SK-N-SH treated with all-trans-retinoic acid at 6 μM for 48 hours (cell line): Measurements from ENCODE around the gene CAMK2B.
A peak's percentile ranks its signal among the peaks of the same experiment; 100 is the strongest.

Experiments
- ATAC-seq: fragments of 200-7000 bp; cut with Tn5 transposase; 3 replicates; pipeline ENCODE4 v1.9.1; 2020; ENCODE audit warnings: mild to moderate bottlenecking, moderate library complexity
- ARNTL ChIP-seq: fragments of 450-650 bp; formaldehyde crosslinking; IDR thresholded peaks from 2 replicates; pipeline ENCODE4 v1.5.0; 2020; ENCODE audit warnings: low read depth, mild to moderate bottlenecking, moderate library complexity, borderline replicate concordance
- BACH2 ChIP-seq: fragments of 250-450 bp; sonication (Bioruptor Pico); IDR thresholded peaks from 2 replicates; pipeline ENCODE4 v1.9.0; 2021; ENCODE audit warnings: mild to moderate bottlenecking, borderline replicate concordance
- CSDC2 ChIP-seq: fragments of 250-450 bp; sonication (Bioruptor Pico); IDR thresholded peaks from 2 replicates; pipeline ENCODE4 v1.5.0; 2020; ENCODE audit warnings: mild to moderate bottlenecking, moderate library complexity
- ESRRG ChIP-seq: fragments of 250-450 bp; sonication (Bioruptor Pico); IDR thresholded peaks from 2 replicates; pipeline ENCODE4 v1.6.1; 2021; ENCODE audit warnings: mild to moderate bottlenecking
- GLIS3 ChIP-seq: fragments of 250-450 bp; sonication (Bioruptor Pico); IDR thresholded peaks from 2 replicates; pipeline ENCODE4 v1.5.0; 2020; ENCODE audit warnings: mild to moderate bottlenecking, moderate library complexity
- ISL1 ChIP-seq: fragments of 250-450 bp; sonication (Bioruptor Pico); IDR thresholded peaks from 2 replicates; pipeline ENCODE4 v2.1.2; 2022; ENCODE audit warnings: mild to moderate bottlenecking, moderate library complexity
- OSR1 ChIP-seq: fragments of 250-450 bp; sonication (Bioruptor Pico); IDR thresholded peaks from 2 replicates; pipeline ENCODE4 v1.8.0; 2022; ENCODE audit warnings: moderate library complexity, mild to moderate bottlenecking, inconsistent platforms
- POU6F1 ChIP-seq: fragments of 250-450 bp; sonication (Bioruptor Pico); IDR thresholded peaks from 2 replicates; pipeline ENCODE4 v1.8.0; 2021; ENCODE audit warnings: low read depth, mild to moderate bottlenecking, moderate library complexity, borderline replicate concordance
- PPARA ChIP-seq: fragments of 250-450 bp; sonication (Bioruptor Pico); IDR thresholded peaks from 2 replicates; pipeline ENCODE4 v1.5.0; 2020; ENCODE audit warnings: mild to moderate bottlenecking, borderline replicate concordance
- SNAI2 ChIP-seq: fragments of 250-450 bp; sonication (Bioruptor Pico); IDR thresholded peaks from 2 replicates; pipeline ENCODE4 v1.5.0; 2020; ENCODE audit warnings: mild to moderate bottlenecking, moderate library complexity
- TCF4 ChIP-seq: fragments of 250-450 bp; sonication (Bioruptor Pico); IDR thresholded peaks from 2 replicates; pipeline ENCODE4 v1.8.0; 2021; ENCODE audit warnings: mild to moderate bottlenecking, moderate library complexity, borderline replicate concordance
- TOX ChIP-seq: fragments of 250-450 bp; sonication (Bioruptor Pico); IDR thresholded peaks from 2 replicates; pipeline ENCODE4 v1.8.0; 2021; ENCODE audit warnings: mild to moderate bottlenecking, moderate library complexity, borderline replicate concordance
- ZC3H10 ChIP-seq: fragments of 250-450 bp; sonication (Bioruptor Pico); IDR thresholded peaks from 2 replicates; pipeline ENCODE4 v1.5.1; 2021; ENCODE audit warnings: mild to moderate bottlenecking, moderate library complexity
- ZFP3 ChIP-seq: fragments of 250-450 bp; sonication (Bioruptor Pico); IDR thresholded peaks from 2 replicates; pipeline ENCODE4 v1.5.0; 2020; ENCODE audit warnings: mild to moderate bottlenecking, moderate library complexity
- ZFP30 ChIP-seq: fragments of 450-650 bp; formaldehyde crosslinking; IDR thresholded peaks from 2 replicates; pipeline ENCODE4 v1.5.0; 2022; ENCODE audit warnings: mild to moderate bottlenecking, moderate library complexity
- ZNF565 ChIP-seq: fragments of 450-650 bp; formaldehyde crosslinking; conservative IDR thresholded peaks from 2 replicates; pipeline ENCODE4 v1.5.0; 2020; ENCODE audit warnings: low read depth, mild to moderate bottlenecking, moderate library complexity
- ZNF70 ChIP-seq: fragments of 450-650 bp; formaldehyde crosslinking; IDR thresholded peaks from 2 replicates; pipeline ENCODE4 v1.5.0; 2020; ENCODE audit warnings: mild to moderate bottlenecking, moderate library complexity
- TF ChIP-seq, protein P1 (sequence below): fragments of 250-450 bp; sonication (Bioruptor Pico); IDR thresholded peaks from 2 replicates; pipeline ENCODE4 v1.8.0; 2020; ENCODE audit warnings: mild to moderate bottlenecking, moderate library complexity, borderline replicate concordance
- TF ChIP-seq, protein P2 (sequence below): fragments of 250-450 bp; sonication (Bioruptor Pico); IDR thresholded peaks from 2 replicates; pipeline ENCODE4 v1.5.1; 2020; ENCODE audit warnings: low read depth, mild to moderate bottlenecking, moderate library complexity
- TF ChIP-seq, protein P3 (sequence below): fragments of 250-450 bp; sonication (Bioruptor Pico); IDR thresholded peaks from 2 replicates; pipeline ENCODE4 v1.5.1; 2021; ENCODE audit warnings: mild to moderate bottlenecking, moderate library complexity

Gene CAMK2B

GRCh38 chr7:44269417-44269816, 56.0 kb downstream of the CAMK2B start:
- no peak for ATAC-seq

GRCh38 chr7:44268671-44269070, 56.7 kb downstream of the CAMK2B start:
- TF ChIP-seq PPARA (CRISPR knock-in tag) = no peak
- no peak for TF ChIP-seq ZFP3 (CRISPR knock-in tag)
- TF ChIP-seq, all 23 proteins: peak for 0
- no peak for ATAC-seq

More at GRCh38 chr7:44269417-44269816, 56.0 kb downstream of the CAMK2B start:
- TF ChIP-seq CSDC2 (no peak), SNAI2 (CRISPR knock-in tag) (no peak), BACH2 (CRISPR knock-in tag) (no peak), ZNF70 (CRISPR knock-in tag) (no peak), ZNF565 (CRISPR knock-in tag) (no peak)
- TF ChIP-seq, protein P1, sequence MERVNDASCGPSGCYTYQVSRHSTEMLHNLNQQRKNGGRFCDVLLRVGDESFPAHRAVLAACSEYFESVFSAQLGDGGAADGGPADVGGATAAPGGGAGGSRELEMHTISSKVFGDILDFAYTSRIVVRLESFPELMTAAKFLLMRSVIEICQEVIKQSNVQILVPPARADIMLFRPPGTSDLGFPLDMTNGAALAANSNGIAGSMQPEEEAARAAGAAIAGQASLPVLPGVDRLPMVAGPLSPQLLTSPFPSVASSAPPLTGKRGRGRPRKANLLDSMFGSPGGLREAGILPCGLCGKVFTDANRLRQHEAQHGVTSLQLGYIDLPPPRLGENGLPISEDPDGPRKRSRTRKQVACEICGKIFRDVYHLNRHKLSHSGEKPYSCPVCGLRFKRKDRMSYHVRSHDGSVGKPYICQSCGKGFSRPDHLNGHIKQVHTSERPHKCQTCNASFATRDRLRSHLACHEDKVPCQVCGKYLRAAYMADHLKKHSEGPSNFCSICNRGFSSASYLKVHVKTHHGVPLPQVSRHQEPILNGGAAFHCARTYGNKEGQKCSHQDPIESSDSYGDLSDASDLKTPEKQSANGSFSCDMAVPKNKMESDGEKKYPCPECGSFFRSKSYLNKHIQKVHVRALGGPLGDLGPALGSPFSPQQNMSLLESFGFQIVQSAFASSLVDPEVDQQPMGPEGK (CRISPR knock-in tag) = no peak
- TF ChIP-seq, protein P2, sequence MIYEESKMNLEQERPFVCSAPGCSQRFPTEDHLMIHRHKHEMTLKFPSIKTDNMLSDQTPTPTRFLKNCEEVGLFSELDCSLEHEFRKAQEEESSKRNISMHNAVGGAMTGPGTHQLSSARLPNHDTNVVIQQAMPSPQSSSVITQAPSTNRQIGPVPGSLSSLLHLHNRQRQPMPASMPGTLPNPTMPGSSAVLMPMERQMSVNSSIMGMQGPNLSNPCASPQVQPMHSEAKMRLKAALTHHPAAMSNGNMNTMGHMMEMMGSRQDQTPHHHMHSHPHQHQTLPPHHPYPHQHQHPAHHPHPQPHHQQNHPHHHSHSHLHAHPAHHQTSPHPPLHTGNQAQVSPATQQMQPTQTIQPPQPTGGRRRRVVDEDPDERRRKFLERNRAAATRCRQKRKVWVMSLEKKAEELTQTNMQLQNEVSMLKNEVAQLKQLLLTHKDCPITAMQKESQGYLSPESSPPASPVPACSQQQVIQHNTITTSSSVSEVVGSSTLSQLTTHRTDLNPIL (CRISPR knock-in tag) = no peak
- TF ChIP-seq, all 23 proteins: peak for 0

DNA sequence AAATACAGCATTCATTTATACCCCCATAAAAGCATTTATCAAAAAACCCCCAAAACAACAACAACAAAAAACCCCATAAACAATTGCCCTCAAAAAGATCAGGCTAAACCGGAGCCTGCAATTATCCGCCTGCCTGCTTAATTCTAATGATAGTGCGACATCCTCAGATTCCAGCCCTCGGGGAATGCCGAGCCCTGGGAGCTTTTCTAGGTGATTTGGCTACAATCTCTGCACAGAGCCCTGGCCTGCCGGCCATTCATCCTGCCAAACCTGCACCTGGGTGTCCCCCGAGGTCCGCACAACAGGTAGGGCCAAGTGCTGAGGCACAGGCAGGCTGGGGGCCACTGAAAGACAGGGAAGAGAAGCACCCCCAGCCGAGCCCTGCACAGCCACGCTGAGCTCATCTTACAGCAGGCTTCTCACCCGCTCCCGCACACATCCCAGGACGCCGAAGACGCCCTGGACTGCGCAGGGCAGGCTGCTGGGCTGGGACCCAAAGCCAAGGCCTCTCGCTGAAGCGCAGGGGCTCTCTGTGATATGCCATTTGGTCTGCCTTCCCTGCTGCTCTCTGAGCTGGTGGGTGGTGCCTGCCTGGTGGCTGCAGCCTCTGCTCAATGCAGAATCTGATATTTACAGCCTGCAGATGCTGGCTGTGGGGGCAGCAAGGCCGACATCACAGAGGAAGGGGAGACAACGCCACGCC, 57.5 kb downstream of the CAMK2B start:
- ATAC-seq = peak; percentile 9; the same call in 1 of the 3 replicates
- TF ChIP-seq ISL1 (CRISPR knock-in tag) = no peak
- TF ChIP-seq OSR1 = no peak

- no peak for ATAC-seq
These were observed 58.2 kb downstream of the CAMK2B start for GRCh38 chr7:44267178-44267577.

GRCh38 chr7:44266526-44266925, 58.9 kb downstream of the CAMK2B start:
- no peak for ATAC-seq

More at GRCh38 chr7:44267178-44267577, 58.2 kb downstream of the CAMK2B start:
- no peak for TF ChIP-seq ISL1 (CRISPR knock-in tag)
- no peak for TF ChIP-seq ZC3H10 (CRISPR knock-in tag)
- no peak for TF ChIP-seq TOX (CRISPR knock-in tag)
- TF ChIP-seq ZNF70 (CRISPR knock-in tag) = no peak
- no peak for TF ChIP-seq SNAI2 (CRISPR knock-in tag)
- no peak for TF ChIP-seq BACH2 (CRISPR knock-in tag)
- no peak for TF ChIP-seq PPARA (CRISPR knock-in tag)
- TF ChIP-seq CSDC2 = no peak
- TF ChIP-seq ZFP3 (CRISPR knock-in tag) = peak; percentile 96

More at GRCh38 chr7:44266526-44266925, 58.9 kb downstream of the CAMK2B start:
- no peak for TF ChIP-seq CSDC2
- TF ChIP-seq, protein P2 (CRISPR knock-in tag) = no peak
- no peak for TF ChIP-seq POU6F1 (CRISPR knock-in tag)
- TF ChIP-seq ZC3H10 (CRISPR knock-in tag) = no peak
- no peak for TF ChIP-seq TCF4 (CRISPR knock-in tag)
- no peak for TF ChIP-seq ZNF70 (CRISPR knock-in tag)
- TF ChIP-seq, protein P3, sequence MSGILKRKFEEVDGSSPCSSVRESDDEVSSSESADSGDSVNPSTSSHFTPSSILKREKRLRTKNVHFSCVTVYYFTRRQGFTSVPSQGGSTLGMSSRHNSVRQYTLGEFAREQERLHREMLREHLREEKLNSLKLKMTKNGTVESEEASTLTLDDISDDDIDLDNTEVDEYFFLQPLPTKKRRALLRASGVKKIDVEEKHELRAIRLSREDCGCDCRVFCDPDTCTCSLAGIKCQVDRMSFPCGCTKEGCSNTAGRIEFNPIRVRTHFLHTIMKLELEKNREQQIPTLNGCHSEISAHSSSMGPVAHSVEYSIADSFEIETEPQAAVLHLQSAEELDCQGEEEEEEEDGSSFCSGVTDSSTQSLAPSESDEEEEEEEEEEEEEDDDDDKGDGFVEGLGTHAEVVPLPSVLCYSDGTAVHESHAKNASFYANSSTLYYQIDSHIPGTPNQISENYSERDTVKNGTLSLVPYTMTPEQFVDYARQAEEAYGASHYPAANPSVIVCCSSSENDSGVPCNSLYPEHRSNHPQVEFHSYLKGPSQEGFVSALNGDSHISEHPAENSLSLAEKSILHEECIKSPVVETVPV = no peak
- TF ChIP-seq OSR1 = no peak
- TF ChIP-seq ARNTL (CRISPR knock-in tag) = no peak
- TF ChIP-seq ZFP3 (CRISPR knock-in tag) = no peak
- TF ChIP-seq TOX (CRISPR knock-in tag) = no peak
- TF ChIP-seq GLIS3 (CRISPR knock-in tag) = no peak
- no peak for TF ChIP-seq ZNF565 (CRISPR knock-in tag)
- TF ChIP-seq ISL1 (CRISPR knock-in tag) = no peak
- TF ChIP-seq, protein P1 (CRISPR knock-in tag) = no peak
- no peak for TF ChIP-seq ZFP30
- TF ChIP-seq SNAI2 (CRISPR knock-in tag) = no peak
- no peak for TF ChIP-seq ESRRG (CRISPR knock-in tag)
- no peak for TF ChIP-seq PPARA (CRISPR knock-in tag)
